HG03045 (cell line): ENCODE measurements around the gene TMEM240.
"Not testable (repeated sequence)": the region's sequence is repeated elsewhere in the genome, so short reads cannot be mapped to it uniquely, and the experiment has no call there.

Experiments used
- ATAC-seq: cut with Tn5 transposase; IDR thresholded peaks from one replicate; pipeline ENCODE4 v1.9.1; 2021; ENCODE audit warnings: mild to moderate bottlenecking, moderate library complexity; ENCODE audit not compliant: unreplicated experiment

TMEM240 gene

GRCh38 chr1:1505366-1505798 lies 35.0 kb downstream of the TMEM240 start:
- ATAC-seq, result not testable (repeated sequence)

- ATAC-seq, result not testable (repeated sequence)
These were observed 35.6 kb downstream of the TMEM240 start for GRCh38 chr1:1504777-1505365.

- ATAC-seq, result not testable (repeated sequence)
These were observed 44.9 kb downstream of the TMEM240 start for GRCh38 chr1:1495461-1495975.

GRCh38 chr1:1494311-1494710 lies 46.1 kb downstream of the TMEM240 start:
- ATAC-seq, result not testable (repeated sequence)

GRCh38 chr1:1491601-1492000 lies 48.8 kb downstream of the TMEM240 start:
- no peak for ATAC-seq

- ATAC-seq, result no peak
These were observed 49.7 kb downstream of the TMEM240 start for GRCh38 chr1:1490633-1491230.

GRCh38 chr1:1489861-1490260 lies 50.6 kb downstream of the TMEM240 start:
- no peak for ATAC-seq

- ATAC-seq, result no peak
These were observed 51.2 kb downstream of the TMEM240 start for GRCh38 chr1:1489231-1489630.

- ATAC-seq, result no peak
These were observed 52.7 kb downstream of the TMEM240 start for GRCh38 chr1:1487701-1488100.

GRCh38 chr1:1485755-1486317 lies 54.6 kb downstream of the TMEM240 start:
- ATAC-seq, result not testable (repeated sequence)

GRCh38 chr1:1484976-1485750 lies 55.3 kb downstream of the TMEM240 start:
- ATAC-seq, result not testable (repeated sequence)
